GM23338 (cell line): Measurements from ENCODE around the gene BCO1. TPM values are rescaled to one million over a fixed set of nuclear protein-coding genes. Genes with fewer than 3 reads are reported as not detected.

Source experiments
- ATAC-seq: fragments of 200-7000 bp; cut with Tn5 transposase; 3 replicates; pipeline ENCODE4 v1.9.1; 2020
- DNase-seq: peaks from one replicate; pipeline ENCODE4 v3.0.0-alpha.2; 2015; ENCODE audit warnings: low spot score
- H2AFZ ChIP-seq: fragments of 200-600 bp; sonication (generic); 2 replicates; pipeline ENCODE4 v1.8.0; 2016; ENCODE audit warnings: antibody characterized with exemption, mild to moderate bottlenecking, moderate library complexity
- H3F3A ChIP-seq: fragments of 200-600 bp; sonication (generic); replicated peaks from 2 replicates; pipeline ENCODE4 v1.8.0; 2017; ENCODE audit warnings: antibody characterized with exemption, mixed run types, low read depth
- H3K27ac ChIP-seq: fragments of 200-600 bp; sonication (generic); 2 replicates; pipeline ENCODE4 v1.6.1; 2016; ENCODE audit warnings: low read depth
- H3K27me3 ChIP-seq: fragments of 200-600 bp; sonication (generic); 2 replicates; pipeline ENCODE4 v1.8.0; 2016; ENCODE audit warnings: mild to moderate bottlenecking, mixed run types, moderate library complexity; ENCODE audit not compliant: insufficient read depth
- H3K36me3 ChIP-seq: fragments of 200-600 bp; sonication (generic); 2 replicates; pipeline ENCODE4 v1.8.0; 2016; ENCODE audit warnings: mild to moderate bottlenecking; ENCODE audit not compliant: insufficient read depth
- H3K4me1 ChIP-seq: fragments of 200-600 bp; sonication (generic); 2 replicates; pipeline ENCODE4 v1.8.0; 2016; ENCODE audit warnings: mild to moderate bottlenecking, moderate library complexity; ENCODE audit not compliant: insufficient read depth
- H3K4me2 ChIP-seq: fragments of 200-600 bp; sonication (generic); 2 replicates; pipeline ENCODE4 v1.7.1; 2017; ENCODE audit warnings: mixed run types
- H3K4me3 ChIP-seq: fragments of 200-600 bp; sonication (generic); 2 replicates; pipeline ENCODE4 v1.6.1; 2016; ENCODE audit warnings: mixed run types
- H3K79me2 ChIP-seq: fragments of 200-600 bp; sonication (generic); replicated peaks from 2 replicates; pipeline ENCODE4 v1.8.0; 2017; ENCODE audit warnings: mild to moderate bottlenecking; ENCODE audit not compliant: insufficient read depth
- H3K9me2 ChIP-seq: fragments of 200-600 bp; sonication (generic); 2 replicates; pipeline ENCODE4 v1.8.0; 2017; ENCODE audit not compliant: insufficient read depth
- H4K20me1 ChIP-seq: fragments of 200-600 bp; sonication (generic); replicated peaks from 2 replicates; pipeline ENCODE4 v1.8.0; 2017; ENCODE audit warnings: mild to moderate bottlenecking; ENCODE audit not compliant: insufficient read depth
- H3K27ac Mint-ChIP-seq: 2 replicates; pipeline ENCODE4 v1.8.0; 2020; ENCODE audit warnings: inconsistent platforms, mild to moderate bottlenecking, moderate library complexity, mixed read lengths
- H3K27me3 Mint-ChIP-seq: 3 replicates; pipeline ENCODE4 v1.8.0; 2022; ENCODE audit warnings: low read depth, mild to moderate bottlenecking, moderate library complexity, mixed read lengths, inconsistent platforms; ENCODE audit not compliant: insufficient read depth, poor library complexity
- H3K36me3 Mint-ChIP-seq: 3 replicates; pipeline ENCODE4 v1.8.0; 2021; ENCODE audit warnings: low read depth, mild to moderate bottlenecking, inconsistent platforms, moderate library complexity, mixed read lengths
- H3K4me1 Mint-ChIP-seq: 3 replicates; pipeline ENCODE4 v1.8.0; 2020; ENCODE audit warnings: mild to moderate bottlenecking, inconsistent platforms, mixed read lengths
- H3K4me3 Mint-ChIP-seq: 3 replicates; pipeline ENCODE4 v1.8.0; 2021; ENCODE audit warnings: moderate library complexity, mild to moderate bottlenecking, inconsistent platforms, mixed read lengths
- H3K9me3 Mint-ChIP-seq: 3 replicates; pipeline ENCODE4 v1.8.0; 2020; ENCODE audit warnings: moderate library complexity, mild to moderate bottlenecking, inconsistent platforms, mixed read lengths
- CREB1 ChIP-seq: fragments of 250-450 bp; sonication (Bioruptor Pico); IDR thresholded peaks from 2 replicates; pipeline ENCODE4 v1.5.0; 2020; ENCODE audit warnings: low read depth, mild to moderate bottlenecking, moderate library complexity
- EZH2 ChIP-seq: fragments of 200-600 bp; sonication (generic); IDR thresholded peaks from one replicate; pipeline ENCODE4 v1.8.0; 2017; ENCODE audit warnings: antibody characterized with exemption, mild to moderate bottlenecking, low read depth; ENCODE audit not compliant: unreplicated experiment
- EZH2phosphoT487 ChIP-seq: fragments of 200-600 bp; sonication (generic); IDR thresholded peaks from one replicate; pipeline ENCODE4 v1.8.1; 2018; ENCODE audit warnings: antibody characterized with exemption; ENCODE audit not compliant: unreplicated experiment
- JUNB ChIP-seq: IDR thresholded peaks from one replicate; pipeline ENCODE4 v1.6.1; 2016; ENCODE audit warnings: antibody characterized with exemption; ENCODE audit not compliant: unreplicated experiment
- NANOG ChIP-seq: IDR thresholded peaks from 2 replicates; pipeline ENCODE4 v1.6.1; 2016; ENCODE audit warnings: antibody characterized with exemption, borderline replicate concordance
- POLR2AphosphoS5 ChIP-seq: IDR thresholded peaks from 2 replicates; pipeline ENCODE4 v1.6.1; 2016; ENCODE audit warnings: antibody characterized with exemption, low read depth
- STAT1 ChIP-seq: IDR thresholded peaks from one replicate; pipeline ENCODE4 v1.6.1; 2016; ENCODE audit warnings: antibody characterized with exemption; ENCODE audit not compliant: unreplicated experiment
- ZNF114 ChIP-seq: fragments of 250-450 bp; sonication (Bioruptor Pico); IDR thresholded peaks from 2 replicates; pipeline ENCODE4 v1.5.0; 2020; ENCODE audit warnings: mild to moderate bottlenecking, moderate library complexity
- ZNF331 ChIP-seq: fragments of 250-450 bp; sonication (Bioruptor Pico); IDR thresholded peaks from 2 replicates; pipeline ENCODE4 v1.5.0; 2020; ENCODE audit warnings: low read depth, mild to moderate bottlenecking, moderate library complexity
- polyA plus RNA-seq: library from polyadenylated mRNA; unstranded; fragments of >200 nt; fragmentation: Nextera tagmentation; extraction: Ambion mirVana; gene quantifications from 2 replicates; pipeline ENCODE4 v1.2.1, GENCODE V29; 2016
- total RNA-seq: library from RNA; depleted of rRNA; stranded (reverse); fragments of >200 nt; shearing (Covaris generic); gene quantifications from 2 replicates; pipeline ENCODE4 v1.2.3, GENCODE V29; 2014
- TF ChIP-seq, protein P1 (sequence below): IDR thresholded peaks from one replicate; pipeline ENCODE4 v1.6.1; 2018; ENCODE audit warnings: antibody characterized with exemption; ENCODE audit not compliant: unreplicated experiment
- TF ChIP-seq, protein P2 (sequence below): IDR thresholded peaks from 2 replicates; pipeline ENCODE4 v1.6.1; 2016; ENCODE audit warnings: antibody characterized with exemption
- TF ChIP-seq, protein P3 (sequence below): fragments of 250-450 bp; sonication (Bioruptor Pico); IDR thresholded peaks from 2 replicates; pipeline ENCODE4 v1.5.0; 2020; ENCODE audit warnings: mild to moderate bottlenecking, moderate library complexity
- TF ChIP-seq, protein P4 (sequence below), 2 experiments: fragments of 200-600 bp in 1 of 2; sonication (generic) in 1 of 2; conservative IDR thresholded peaks; 2 replicates each; pipeline versions ENCODE4 v1.5.1 to v1.6.1; 2016 to 2017; ENCODE audit warnings: antibody characterized with exemption in 2 of 2, low read depth in 2 of 2, mild to moderate bottlenecking in 2 of 2, moderate library complexity in 1 of 2

The BCO1 gene
- total and polyA plus RNA-seq, 2 experiments from 2014 or later, result 0.28 TPM; not detected in 1

DNA sequence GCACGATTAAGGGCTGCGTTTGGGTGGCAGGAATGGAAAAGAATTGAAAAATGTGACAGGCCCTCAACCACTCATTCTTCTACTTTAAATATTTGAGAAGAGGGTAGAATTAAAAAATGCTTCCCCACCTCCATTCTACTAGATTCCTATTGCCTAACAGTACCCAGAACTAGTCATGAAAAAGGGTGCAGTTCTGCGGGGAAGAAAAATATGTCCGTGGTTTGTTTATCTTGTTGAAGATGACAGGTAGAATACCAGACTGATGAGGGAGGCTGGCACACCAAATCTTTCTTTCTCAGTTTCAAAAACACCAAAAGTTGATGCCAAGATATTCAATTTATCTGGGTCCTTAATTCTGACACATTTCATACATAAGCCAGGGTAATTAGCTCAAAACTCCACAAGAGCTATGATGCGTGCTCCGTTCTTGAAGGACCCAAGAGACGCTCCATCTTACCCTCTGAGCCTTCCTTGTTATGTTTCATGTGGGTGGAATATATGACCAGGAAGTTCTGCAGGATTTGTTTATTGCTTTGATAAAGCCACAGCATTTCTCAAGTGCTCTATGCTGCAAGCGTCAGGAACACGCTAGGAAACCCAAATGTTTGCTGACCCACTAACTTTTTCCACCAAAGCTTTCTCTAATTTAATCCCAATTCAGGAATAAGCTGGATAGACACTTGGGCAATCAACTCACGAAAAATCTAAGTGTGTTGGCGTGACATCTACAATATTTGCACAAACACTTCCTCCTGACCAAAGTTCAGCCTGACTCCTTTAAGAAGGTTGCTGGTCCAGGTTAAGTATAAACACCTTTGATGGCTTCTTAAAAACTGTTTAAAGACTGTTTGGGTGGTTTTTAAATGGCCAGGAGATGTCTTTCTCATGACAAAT is 55.7 kb downstream of the BCO1 start:
- ATAC-seq (no peak), DNase-seq (no peak)
- Histone ChIP-seq H3F3A (no peaks in the 10 kb centered on the region), H3K4me3 (no peak overlapping the region), H3K9me2 (0 out of 2 replicates have a peak, but pooled peaks cover 8% of the 10 kb centered on the region), H4K20me1 (no peaks in the 10 kb centered on the region), H2AFZ (no peak overlapping the region), H3K4me2 (no peak overlapping the region), H3K27ac (no peak overlapping the region), H3K27me3 (no peaks in the 10 kb centered on the region), H3K36me3 (no peaks in the 10 kb centered on the region), H3K79me2 (no peaks in the 10 kb centered on the region), H3K4me1 (no peaks in the 10 kb centered on the region)
- TF ChIP-seq POLR2AphosphoS5, result no peak
- no peak for TF ChIP-seq EZH2
- TF ChIP-seq, protein P1, sequence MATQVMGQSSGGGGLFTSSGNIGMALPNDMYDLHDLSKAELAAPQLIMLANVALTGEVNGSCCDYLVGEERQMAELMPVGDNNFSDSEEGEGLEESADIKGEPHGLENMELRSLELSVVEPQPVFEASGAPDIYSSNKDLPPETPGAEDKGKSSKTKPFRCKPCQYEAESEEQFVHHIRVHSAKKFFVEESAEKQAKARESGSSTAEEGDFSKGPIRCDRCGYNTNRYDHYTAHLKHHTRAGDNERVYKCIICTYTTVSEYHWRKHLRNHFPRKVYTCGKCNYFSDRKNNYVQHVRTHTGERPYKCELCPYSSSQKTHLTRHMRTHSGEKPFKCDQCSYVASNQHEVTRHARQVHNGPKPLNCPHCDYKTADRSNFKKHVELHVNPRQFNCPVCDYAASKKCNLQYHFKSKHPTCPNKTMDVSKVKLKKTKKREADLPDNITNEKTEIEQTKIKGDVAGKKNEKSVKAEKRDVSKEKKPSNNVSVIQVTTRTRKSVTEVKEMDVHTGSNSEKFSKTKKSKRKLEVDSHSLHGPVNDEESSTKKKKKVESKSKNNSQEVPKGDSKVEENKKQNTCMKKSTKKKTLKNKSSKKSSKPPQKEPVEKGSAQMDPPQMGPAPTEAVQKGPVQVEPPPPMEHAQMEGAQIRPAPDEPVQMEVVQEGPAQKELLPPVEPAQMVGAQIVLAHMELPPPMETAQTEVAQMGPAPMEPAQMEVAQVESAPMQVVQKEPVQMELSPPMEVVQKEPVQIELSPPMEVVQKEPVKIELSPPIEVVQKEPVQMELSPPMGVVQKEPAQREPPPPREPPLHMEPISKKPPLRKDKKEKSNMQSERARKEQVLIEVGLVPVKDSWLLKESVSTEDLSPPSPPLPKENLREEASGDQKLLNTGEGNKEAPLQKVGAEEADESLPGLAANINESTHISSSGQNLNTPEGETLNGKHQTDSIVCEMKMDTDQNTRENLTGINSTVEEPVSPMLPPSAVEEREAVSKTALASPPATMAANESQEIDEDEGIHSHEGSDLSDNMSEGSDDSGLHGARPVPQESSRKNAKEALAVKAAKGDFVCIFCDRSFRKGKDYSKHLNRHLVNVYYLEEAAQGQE, result no peak
- TF ChIP-seq JUNB, result no peak
- no peak for TF ChIP-seq NANOG
- no peak for TF ChIP-seq EZH2phosphoT487
- TF ChIP-seq, protein P2, sequence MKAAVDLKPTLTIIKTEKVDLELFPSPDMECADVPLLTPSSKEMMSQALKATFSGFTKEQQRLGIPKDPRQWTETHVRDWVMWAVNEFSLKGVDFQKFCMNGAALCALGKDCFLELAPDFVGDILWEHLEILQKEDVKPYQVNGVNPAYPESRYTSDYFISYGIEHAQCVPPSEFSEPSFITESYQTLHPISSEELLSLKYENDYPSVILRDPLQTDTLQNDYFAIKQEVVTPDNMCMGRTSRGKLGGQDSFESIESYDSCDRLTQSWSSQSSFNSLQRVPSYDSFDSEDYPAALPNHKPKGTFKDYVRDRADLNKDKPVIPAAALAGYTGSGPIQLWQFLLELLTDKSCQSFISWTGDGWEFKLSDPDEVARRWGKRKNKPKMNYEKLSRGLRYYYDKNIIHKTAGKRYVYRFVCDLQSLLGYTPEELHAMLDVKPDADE, result no peak
- TF ChIP-seq, protein P3, sequence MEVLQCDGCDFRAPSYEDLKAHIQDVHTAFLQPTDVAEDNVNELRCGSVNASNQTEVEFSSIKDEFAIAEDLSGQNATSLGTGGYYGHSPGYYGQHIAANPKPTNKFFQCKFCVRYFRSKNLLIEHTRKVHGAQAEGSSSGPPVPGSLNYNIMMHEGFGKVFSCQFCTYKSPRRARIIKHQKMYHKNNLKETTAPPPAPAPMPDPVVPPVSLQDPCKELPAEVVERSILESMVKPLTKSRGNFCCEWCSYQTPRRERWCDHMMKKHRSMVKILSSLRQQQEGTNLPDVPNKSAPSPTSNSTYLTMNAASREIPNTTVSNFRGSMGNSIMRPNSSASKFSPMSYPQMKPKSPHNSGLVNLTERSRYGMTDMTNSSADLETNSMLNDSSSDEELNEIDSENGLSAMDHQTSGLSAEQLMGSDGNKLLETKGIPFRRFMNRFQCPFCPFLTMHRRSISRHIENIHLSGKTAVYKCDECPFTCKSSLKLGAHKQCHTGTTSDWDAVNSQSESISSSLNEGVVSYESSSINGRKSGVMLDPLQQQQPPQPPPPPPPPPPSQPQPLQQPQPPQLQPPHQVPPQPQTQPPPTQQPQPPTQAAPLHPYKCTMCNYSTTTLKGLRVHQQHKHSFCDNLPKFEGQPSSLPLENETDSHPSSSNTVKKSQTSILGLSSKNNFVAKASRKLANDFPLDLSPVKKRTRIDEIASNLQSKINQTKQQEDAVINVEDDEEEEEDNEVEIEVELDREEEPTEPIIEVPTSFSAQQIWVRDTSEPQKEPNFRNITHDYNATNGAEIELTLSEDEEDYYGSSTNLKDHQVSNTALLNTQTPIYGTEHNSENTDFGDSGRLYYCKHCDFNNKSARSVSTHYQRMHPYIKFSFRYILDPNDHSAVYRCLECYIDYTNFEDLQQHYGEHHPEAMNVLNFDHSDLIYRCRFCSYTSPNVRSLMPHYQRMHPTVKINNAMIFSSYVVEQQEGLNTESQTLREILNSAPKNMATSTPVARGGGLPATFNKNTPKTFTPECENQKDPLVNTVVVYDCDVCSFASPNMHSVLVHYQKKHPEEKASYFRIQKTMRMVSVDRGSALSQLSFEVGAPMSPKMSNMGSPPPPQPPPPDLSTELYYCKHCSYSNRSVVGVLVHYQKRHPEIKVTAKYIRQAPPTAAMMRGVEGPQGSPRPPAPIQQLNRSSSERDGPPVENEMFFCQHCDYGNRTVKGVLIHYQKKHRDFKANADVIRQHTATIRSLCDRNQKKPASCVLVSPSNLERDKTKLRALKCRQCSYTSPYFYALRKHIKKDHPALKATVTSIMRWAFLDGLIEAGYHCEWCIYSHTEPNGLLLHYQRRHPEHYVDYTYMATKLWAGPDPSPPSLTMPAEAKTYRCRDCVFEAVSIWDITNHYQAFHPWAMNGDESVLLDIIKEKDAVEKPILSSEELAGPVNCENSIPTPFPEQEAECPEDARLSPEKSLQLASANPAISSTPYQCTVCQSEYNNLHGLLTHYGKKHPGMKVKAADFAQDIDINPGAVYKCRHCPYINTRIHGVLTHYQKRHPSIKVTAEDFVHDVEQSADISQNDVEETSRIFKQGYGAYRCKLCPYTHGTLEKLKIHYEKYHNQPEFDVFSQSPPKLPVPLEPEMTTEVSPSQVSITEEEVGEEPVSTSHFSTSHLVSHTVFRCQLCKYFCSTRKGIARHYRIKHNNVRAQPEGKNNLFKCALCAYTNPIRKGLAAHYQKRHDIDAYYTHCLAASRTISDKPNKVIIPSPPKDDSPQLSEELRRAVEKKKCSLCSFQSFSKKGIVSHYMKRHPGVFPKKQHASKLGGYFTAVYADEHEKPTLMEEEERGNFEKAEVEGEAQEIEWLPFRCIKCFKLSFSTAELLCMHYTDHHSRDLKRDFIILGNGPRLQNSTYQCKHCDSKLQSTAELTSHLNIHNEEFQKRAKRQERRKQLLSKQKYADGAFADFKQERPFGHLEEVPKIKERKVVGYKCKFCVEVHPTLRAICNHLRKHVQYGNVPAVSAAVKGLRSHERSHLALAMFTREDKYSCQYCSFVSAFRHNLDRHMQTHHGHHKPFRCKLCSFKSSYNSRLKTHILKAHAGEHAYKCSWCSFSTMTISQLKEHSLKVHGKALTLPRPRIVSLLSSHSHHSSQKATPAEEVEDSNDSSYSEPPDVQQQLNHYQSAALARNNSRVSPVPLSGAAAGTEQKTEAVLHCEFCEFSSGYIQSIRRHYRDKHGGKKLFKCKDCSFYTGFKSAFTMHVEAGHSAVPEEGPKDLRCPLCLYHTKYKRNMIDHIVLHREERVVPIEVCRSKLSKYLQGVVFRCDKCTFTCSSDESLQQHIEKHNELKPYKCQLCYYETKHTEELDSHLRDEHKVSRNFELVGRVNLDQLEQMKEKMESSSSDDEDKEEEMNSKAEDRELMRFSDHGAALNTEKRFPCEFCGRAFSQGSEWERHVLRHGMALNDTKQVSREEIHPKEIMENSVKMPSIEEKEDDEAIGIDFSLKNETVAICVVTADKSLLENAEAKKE, result no peak
- no peak for TF ChIP-seq ZNF331 (CRISPR knock-in tag)
- TF ChIP-seq ZNF114, result no peak
- TF ChIP-seq CREB1, result no peak
- TF ChIP-seq, protein P4, sequence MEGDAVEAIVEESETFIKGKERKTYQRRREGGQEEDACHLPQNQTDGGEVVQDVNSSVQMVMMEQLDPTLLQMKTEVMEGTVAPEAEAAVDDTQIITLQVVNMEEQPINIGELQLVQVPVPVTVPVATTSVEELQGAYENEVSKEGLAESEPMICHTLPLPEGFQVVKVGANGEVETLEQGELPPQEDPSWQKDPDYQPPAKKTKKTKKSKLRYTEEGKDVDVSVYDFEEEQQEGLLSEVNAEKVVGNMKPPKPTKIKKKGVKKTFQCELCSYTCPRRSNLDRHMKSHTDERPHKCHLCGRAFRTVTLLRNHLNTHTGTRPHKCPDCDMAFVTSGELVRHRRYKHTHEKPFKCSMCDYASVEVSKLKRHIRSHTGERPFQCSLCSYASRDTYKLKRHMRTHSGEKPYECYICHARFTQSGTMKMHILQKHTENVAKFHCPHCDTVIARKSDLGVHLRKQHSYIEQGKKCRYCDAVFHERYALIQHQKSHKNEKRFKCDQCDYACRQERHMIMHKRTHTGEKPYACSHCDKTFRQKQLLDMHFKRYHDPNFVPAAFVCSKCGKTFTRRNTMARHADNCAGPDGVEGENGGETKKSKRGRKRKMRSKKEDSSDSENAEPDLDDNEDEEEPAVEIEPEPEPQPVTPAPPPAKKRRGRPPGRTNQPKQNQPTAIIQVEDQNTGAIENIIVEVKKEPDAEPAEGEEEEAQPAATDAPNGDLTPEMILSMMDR (conservative IDR thresholded peaks at IDR 0.05; ENCODE audit: low read depth in 2 of 2), result no peak
- no peak for TF ChIP-seq STAT1
- H3K27ac Mint-ChIP-seq, result no peak overlapping the region
- H3K4me1 Mint-ChIP-seq, result no peaks in the 10 kb centered on the region
- no peaks in the 10 kb centered on the region; the same call in 2 of the 3 replicates for H3K9me3 Mint-ChIP-seq
- H3K36me3 Mint-ChIP-seq, result no peaks in the 10 kb centered on the region
- no peak overlapping the region for H3K4me3 Mint-ChIP-seq
- no peaks in the 10 kb centered on the region for H3K27me3 Mint-ChIP-seq
